Esophagus squamous epithelium (tissue), 5 donors: ENCODE results near the gene METTL24. TPM values are rescaled to one million over a fixed set of nuclear protein-coding genes. Genes with fewer than 3 reads are reported as not detected.

Experiments used
- DNase-seq: peaks from one replicate; lab custom pipeline; 2025; lab: John Stamatoyannopoulos, UW
- H3K27ac ChIP-seq, 4 donors: fragments of 200-600 bp; sonication (generic); one replicate each; pipeline ENCODE4 v1.5.1; 2016 to 2019; ENCODE audit warnings: mild to moderate bottlenecking in 1 of 4
- H3K27me3 ChIP-seq, 4 donors: fragments of 200-600 bp; sonication (generic); 1 replicate in 3 of 4; 2 replicates in 1 of 4; pipeline versions ENCODE4 v1.5.1 to v1.6.0; 2017 to 2021; ENCODE audit warnings: antibody characterized with exemption in 1 of 4
- H3K36me3 ChIP-seq, 3 donors: fragments of 200-600 bp; sonication (generic); one replicate each; pipeline ENCODE4 v1.5.1; 2016 to 2019
- H3K4me1 ChIP-seq, 3 donors: fragments of 200-600 bp; sonication (generic); one replicate each; pipeline ENCODE4 v1.5.1; 2017 to 2019
- H3K4me3 ChIP-seq, 4 donors: fragments of 200-600 bp; sonication (generic); 1 replicate in 3 of 4; 2 replicates in 1 of 4; pipeline ENCODE4 v1.5.1; 2016 to 2019; ENCODE audit warnings: mild to moderate bottlenecking in 2 of 4, moderate library complexity in 1 of 4
- H3K9me3 ChIP-seq, 3 donors: fragments of 200-600 bp; sonication (generic); one replicate each; pipeline ENCODE4 v1.5.1; 2016 to 2019
- CTCF ChIP-seq, 6 experiments: fragments of 450-650 bp in 4 of 6; fragments of 200-600 bp in 2 of 6; sonication (generic) in 2 of 6; IDR thresholded peaks; one replicate each; pipeline ENCODE4 v1.5.1; 2016 to 2019; ENCODE audit warnings: antibody characterized with exemption in 6 of 6, mild to moderate bottlenecking in 4 of 6, moderate library complexity in 4 of 6
- POLR2A ChIP-seq, 4 donors: fragments of 450-650 bp; IDR thresholded peaks; one replicate each; pipeline ENCODE4 v1.6.1; 2017; ENCODE audit warnings: antibody characterized with exemption in 4 of 4, mild to moderate bottlenecking in 4 of 4, moderate library complexity in 3 of 4
- WGBS, 2 donors: methylation state at CpG; one replicate each; pipeline ENCODE4 v1.1.5; 2018; 5-methylcytosine and 5-hydroxymethylcytosine counted together
- intact Hi-C: fragments of 100-400 bp; cut with DNase I; formaldehyde crosslinking; loops from one replicate; pipeline ENCODE4 v1.15.0; 2022
- total RNA-seq, 4 donors: library from RNA; depleted of rRNA; stranded (reverse); fragments of >200 nt; gene quantifications; one replicate each; pipeline ENCODE4 v1.1.0, GENCODE V29; 2016
- donor health status: DM: yes; HTN: yes; CAD: no.

The METTL24 gene
- total RNA-seq, 4 donors from 2014 or later = 0.57 to 4.0 (median 0.83) TPM; not detected in 1

GRCh38 chr6:110198561-110198960 is 159.6 kb downstream of the METTL24 start:
- intact Hi-C loops = no loop called here
- TF ChIP-seq CTCF (IDR thresholded peaks at IDR 0.05) (no peak), POLR2A (IDR thresholded peaks at IDR 0.05) (no peak)
- Histone ChIP-seq H3K9me3 (no peaks in the 10 kb centered on the region), H3K4me1 (peaks cover 0 to 7% (median 0%) of the 10 kb centered on the region in 3 donors), H3K4me3 (no peak overlapping the region), H3K27me3 (no peaks in the 10 kb centered on the region), H3K36me3 (peaks cover 0 to 26% (median 0%) of the 10 kb centered on the region in 3 donors), H3K27ac (no peak overlapping the region)
- WGBS, 2 donors = 95 to 96% methylated on average over 3 of the region's 3 CpGs
- no peak for DNase-seq

- H3K27ac ChIP-seq = no peak overlapping the region
- TF ChIP-seq POLR2A (IDR thresholded peaks at IDR 0.05) = no peak
- no peak for TF ChIP-seq CTCF (IDR thresholded peaks at IDR 0.05)
- peaks cover 0 to 30% (median 0%) of the 10 kb centered on the region in 3 donors for H3K36me3 ChIP-seq
- intact Hi-C loops = no loop called here
- peaks cover 0 to 7% (median 0%) of the 10 kb centered on the region in 3 donors for H3K4me1 ChIP-seq
- no peak for DNase-seq
- no peak overlapping the region for H3K4me3 ChIP-seq
- H3K27me3 ChIP-seq = no peaks in the 10 kb centered on the region
- H3K9me3 ChIP-seq = no peaks in the 10 kb centered on the region
- 70 to 77% methylated on average over 1 of the region's 1 CpG for WGBS, 2 donors
Measured at GRCh38 chr6:110196874-110197273, 161.3 kb downstream of the METTL24 start.

DNA sequence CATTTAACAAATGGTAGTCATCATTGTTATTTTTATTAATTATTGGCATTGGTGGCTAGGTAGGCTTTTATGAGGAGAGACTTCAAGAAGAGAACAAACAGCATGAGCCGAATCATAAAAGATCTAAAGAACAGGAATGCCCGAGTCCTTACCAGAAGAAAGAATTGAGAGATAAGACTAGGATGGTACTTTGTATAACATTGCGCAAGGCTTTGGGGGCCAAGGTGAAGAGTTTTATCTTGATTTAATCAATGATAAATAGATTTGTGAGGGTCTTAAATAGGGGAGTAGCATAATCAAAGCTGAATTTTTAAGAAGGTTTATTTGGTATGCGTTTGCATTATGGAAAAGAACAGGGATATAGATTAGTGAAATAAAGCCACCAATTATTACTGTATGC is 162.5 kb downstream of the METTL24 start:
- no peaks in the 10 kb centered on the region for H3K27me3 ChIP-seq
- peaks cover 0 to 4% (median 0%) of the 10 kb centered on the region in 3 donors for H3K4me1 ChIP-seq
- no peak overlapping the region for H3K27ac ChIP-seq
- H3K4me3 ChIP-seq = no peak overlapping the region
- peaks cover 0 to 27% (median 0%) of the 10 kb centered on the region in 3 donors for H3K36me3 ChIP-seq
- intact Hi-C loops = no loop called here
- DNase-seq = no peak
- 91 to 94% methylated on average over 4 of the region's 4 CpGs for WGBS, 2 donors
- no peak for TF ChIP-seq POLR2A (IDR thresholded peaks at IDR 0.05)
- TF ChIP-seq CTCF (IDR thresholded peaks at IDR 0.05) = no peak
- no peaks in the 10 kb centered on the region for H3K9me3 ChIP-seq

Other genes with a start within 250 kb of the METTL24 start
- gene WASF1, start 178.7 kb downstream of the METTL24 start, total RNA-seq = 10 to 100 TPM; 10.7 to 20.9 (median 16.3) TPM
- gene CDC40, start 177.9 kb downstream of the METTL24 start, total RNA-seq = 10 to 100 TPM in 3 of 4 donors, 1 to 10 TPM in 1; 6.9 to 19.3 (median 16.6) TPM
- gene DDO, start 57.2 kb upstream of the METTL24 start, total RNA-seq = under 1 TPM in 2 of 4 donors, not detected in 2; 0.57 to 0.79 TPM
- under 1 TPM in 1 of 4 donors, not detected in 3; 0.38 TPM for gene SLC22A16, start 118.3 kb upstream of the METTL24 start, total RNA-seq